Neural crest cell (in vitro differentiated cells): Measurements from ENCODE around the gene ILDR2. TPM values are rescaled to one million over a fixed set of nuclear protein-coding genes. Genes with fewer than 3 reads are reported as not detected.

Source experiments
- DNase-seq: peaks from one replicate; pipeline ENCODE4 v3.0.0; 2021; ENCODE audit warnings: low read depth, mixed read lengths, low spot score
- H3K27ac Mint-ChIP-seq: one replicate; pipeline ENCODE4 v1.8.0; 2021; ENCODE audit warnings: mild to moderate bottlenecking, mixed read lengths; ENCODE audit not compliant: unreplicated experiment
- H3K27me3 Mint-ChIP-seq: 2 replicates; pipeline ENCODE4 v1.8.0; 2021; ENCODE audit warnings: low read depth, mild to moderate bottlenecking, mixed read lengths
- H3K36me3 Mint-ChIP-seq: 2 replicates; pipeline ENCODE4 v1.8.0; 2021; ENCODE audit warnings: low read depth, mild to moderate bottlenecking, mixed read lengths
- H3K4me1 Mint-ChIP-seq: 2 replicates; pipeline ENCODE4 v1.8.0; 2021; ENCODE audit warnings: mixed read lengths
- H3K4me3 Mint-ChIP-seq: one replicate; pipeline ENCODE4 v1.8.0; 2021; ENCODE audit warnings: mild to moderate bottlenecking, mixed read lengths
- H3K9me3 Mint-ChIP-seq: 2 replicates; pipeline ENCODE4 v1.8.0; 2021; ENCODE audit warnings: mixed read lengths
- total RNA-seq: library from RNA; stranded (reverse); gene quantifications from 2 replicates; pipeline ENCODE4 v1.2.1, GENCODE V29; 2021
- TF ChIP-seq, protein P1 (sequence below): fragments of 200-600 bp; sonication (generic); conservative IDR thresholded peaks from 2 replicates; pipeline ENCODE4 v1.5.0; 2021; ENCODE audit warnings: antibody characterized with exemption, mild to moderate bottlenecking

Gene ILDR2
- total RNA-seq, 1 donor from 2014 or later = 30.3 TPM

GRCh38 chr1:166902279-166902678 lies 73.1 kb downstream of the ILDR2 start:
- H3K36me3 Mint-ChIP-seq = peaks cover 6% of the 10 kb centered on the region
- H3K4me1 Mint-ChIP-seq = no peaks in the 10 kb centered on the region
- peaks cover 8% of the 10 kb centered on the region for H3K9me3 Mint-ChIP-seq
- no peak for DNase-seq
- H3K4me3 Mint-ChIP-seq = no peak overlapping the region
- H3K27ac Mint-ChIP-seq = no peak overlapping the region
- TF ChIP-seq, protein P1, sequence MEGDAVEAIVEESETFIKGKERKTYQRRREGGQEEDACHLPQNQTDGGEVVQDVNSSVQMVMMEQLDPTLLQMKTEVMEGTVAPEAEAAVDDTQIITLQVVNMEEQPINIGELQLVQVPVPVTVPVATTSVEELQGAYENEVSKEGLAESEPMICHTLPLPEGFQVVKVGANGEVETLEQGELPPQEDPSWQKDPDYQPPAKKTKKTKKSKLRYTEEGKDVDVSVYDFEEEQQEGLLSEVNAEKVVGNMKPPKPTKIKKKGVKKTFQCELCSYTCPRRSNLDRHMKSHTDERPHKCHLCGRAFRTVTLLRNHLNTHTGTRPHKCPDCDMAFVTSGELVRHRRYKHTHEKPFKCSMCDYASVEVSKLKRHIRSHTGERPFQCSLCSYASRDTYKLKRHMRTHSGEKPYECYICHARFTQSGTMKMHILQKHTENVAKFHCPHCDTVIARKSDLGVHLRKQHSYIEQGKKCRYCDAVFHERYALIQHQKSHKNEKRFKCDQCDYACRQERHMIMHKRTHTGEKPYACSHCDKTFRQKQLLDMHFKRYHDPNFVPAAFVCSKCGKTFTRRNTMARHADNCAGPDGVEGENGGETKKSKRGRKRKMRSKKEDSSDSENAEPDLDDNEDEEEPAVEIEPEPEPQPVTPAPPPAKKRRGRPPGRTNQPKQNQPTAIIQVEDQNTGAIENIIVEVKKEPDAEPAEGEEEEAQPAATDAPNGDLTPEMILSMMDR = no peak
- no peaks in the 10 kb centered on the region for H3K27me3 Mint-ChIP-seq

DNA sequence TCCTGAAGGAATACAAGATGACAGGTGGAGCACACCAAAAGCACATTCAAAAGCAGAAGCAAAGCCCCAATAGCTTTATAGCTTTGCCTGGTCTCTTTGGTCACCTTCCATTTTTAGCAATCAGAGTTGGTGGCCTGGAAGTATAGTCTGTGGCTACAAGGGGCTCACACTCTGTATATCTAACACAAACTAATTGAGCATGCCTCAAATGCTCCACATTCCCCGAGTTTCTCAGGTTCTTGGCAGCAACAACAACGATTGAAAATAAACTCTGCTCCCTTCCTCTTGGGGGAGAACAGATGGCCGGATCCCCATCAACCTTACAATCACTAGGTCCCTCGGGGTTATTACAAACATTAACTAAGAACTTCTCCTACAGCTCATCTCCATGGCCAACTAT lies 74.4 kb downstream of the ILDR2 start:
- TF ChIP-seq, protein P1 = no peak
- no peak overlapping the region for H3K27ac Mint-ChIP-seq
- H3K36me3 Mint-ChIP-seq = peaks cover 10% of the 10 kb centered on the region
- no peaks in the 10 kb centered on the region for H3K4me1 Mint-ChIP-seq
- H3K9me3 Mint-ChIP-seq = peaks cover 13% of the 10 kb centered on the region
- DNase-seq = no peak
- no peak overlapping the region for H3K4me3 Mint-ChIP-seq
- no peaks in the 10 kb centered on the region for H3K27me3 Mint-ChIP-seq

DNA sequence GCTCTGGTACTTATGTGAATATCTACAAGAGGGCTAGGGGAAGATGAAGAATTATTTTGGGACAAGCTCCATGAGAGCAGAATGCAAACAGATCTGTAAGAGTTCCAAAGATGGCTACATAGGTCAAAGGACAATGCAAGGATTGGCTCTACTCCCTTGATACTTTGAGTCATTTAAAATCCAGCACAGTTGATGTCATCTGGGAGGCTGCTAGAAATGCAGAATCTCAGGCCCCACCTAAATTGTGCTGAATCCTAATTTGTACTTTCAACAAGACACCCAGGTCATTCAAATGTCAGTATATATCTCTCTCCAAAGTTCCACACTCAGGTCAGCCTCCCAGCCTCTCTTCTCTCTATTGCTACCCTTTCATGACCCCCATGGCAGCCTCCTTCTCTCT lies 75.6 kb downstream of the ILDR2 start:
- Mint-ChIP-seq H3K9me3 (peaks cover 13% of the 10 kb centered on the region), H3K4me3 (no peak overlapping the region), H3K27ac (no peak overlapping the region), H3K36me3 (peaks cover 11% of the 10 kb centered on the region), H3K4me1 (no peaks in the 10 kb centered on the region), H3K27me3 (no peaks in the 10 kb centered on the region)
- no peak for DNase-seq
- TF ChIP-seq, protein P1 = no peak

DNA sequence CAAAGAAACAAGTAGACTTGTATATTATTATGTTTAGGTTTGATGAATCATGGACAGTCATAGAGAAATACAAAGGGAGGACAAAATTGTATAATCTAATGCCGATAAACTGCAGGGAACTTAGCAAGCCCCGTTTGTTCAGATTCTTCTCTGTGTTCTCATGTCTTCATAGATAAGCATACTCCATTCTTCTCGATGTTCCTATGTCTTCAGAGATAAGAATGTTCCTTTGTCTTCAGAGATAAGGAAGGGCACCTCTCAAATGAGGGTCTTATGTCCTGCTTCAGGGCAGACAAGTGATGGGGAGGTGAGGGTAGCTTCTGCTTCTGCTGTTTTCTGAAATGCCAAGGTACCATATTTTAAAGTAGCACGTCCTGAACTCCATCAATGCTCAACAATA lies 79.6 kb downstream of the ILDR2 start:
- Mint-ChIP-seq H3K27me3 (peaks cover 17% of the 10 kb centered on the region), H3K27ac (no peak overlapping the region), H3K36me3 (peaks cover 13% of the 10 kb centered on the region), H3K9me3 (peaks cover 15% of the 10 kb centered on the region), H3K4me1 (no peaks in the 10 kb centered on the region), H3K4me3 (no peak overlapping the region)
- TF ChIP-seq, protein P1 = no peak
- no peak for DNase-seq

DNA sequence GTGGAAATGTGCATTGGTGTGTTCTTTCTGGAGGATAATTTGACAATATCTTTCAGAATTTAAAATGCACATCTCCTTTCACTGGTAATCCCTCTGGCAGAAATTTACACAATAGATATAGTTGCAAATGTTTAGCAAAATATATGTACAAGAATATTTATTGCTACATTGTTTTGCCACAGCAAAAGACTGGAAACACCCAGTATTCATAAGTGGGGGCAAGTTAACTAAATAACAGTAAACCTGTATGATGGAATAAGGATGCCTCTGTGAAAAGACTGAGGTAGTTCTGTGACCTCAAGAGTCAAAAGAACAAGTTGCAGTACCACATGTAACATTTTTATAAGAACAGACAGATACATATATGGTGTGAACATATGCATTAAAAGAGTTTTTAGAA lies 85.6 kb downstream of the ILDR2 start:
- Mint-ChIP-seq H3K27me3 (peaks cover 31% of the 10 kb centered on the region), H3K9me3 (peaks cover 2% of the 10 kb centered on the region), H3K4me1 (peaks cover 29% of the 10 kb centered on the region), H3K27ac (no peak overlapping the region), H3K4me3 (no peak overlapping the region), H3K36me3 (peaks cover 2% of the 10 kb centered on the region)
- DNase-seq = no peak
- TF ChIP-seq, protein P1 = no peak
